Neural progenitor cell (in vitro differentiated cells): ENCODE results near the gene PSPN.

ENCODE experiments used
- CTCF ChIP-seq: fragments of 200-600 bp; sonication (generic); IDR thresholded peaks from 2 replicates; pipeline ENCODE4 v1.5.1; 2017; ENCODE audit warnings: antibody characterized with exemption, mild to moderate bottlenecking
- EZH2phosphoT487 ChIP-seq: fragments of 200-600 bp; sonication (generic); IDR thresholded peaks from 2 replicates; pipeline ENCODE4 v1.6.1; 2017; ENCODE audit warnings: antibody characterized with exemption

- TF ChIP-seq EZH2phosphoT487: no peak
- TF ChIP-seq CTCF: no peak
Observed at GRCh38 chr19:6392221-6393073, 16.7 kb upstream of the PSPN start.
